Natural killer cell (primary cell): Measurements from ENCODE around the gene NES. TPM values are rescaled to one million over a fixed set of nuclear protein-coding genes. Genes with fewer than 3 reads are reported as not detected.

Experiments used
- ATAC-seq, 3 donors: fragments of 150-1000 bp in 2 of 3; fragments of 200-7000 bp in 1 of 3; cut with Tn5 transposase; 1 replicate in 1 of 3; 2 replicates in 2 of 3; pipeline ENCODE4 v1.10.0; 2021; ENCODE audit warnings: mild to moderate bottlenecking in 2 of 3, moderate library complexity in 2 of 3
- DNase-seq, 2 donors: peaks; one replicate each; pipeline versions ENCODE4 v3.0.0 to v3.0.0-alpha.2; 2013 to 2021; ENCODE audit warnings: mixed read lengths in 1 of 2
- H3K27ac ChIP-seq: one replicate; pipeline ENCODE4 v1.5.1; 2013; ENCODE audit warnings: mild to moderate bottlenecking, low read length
- H3K27me3 ChIP-seq: one replicate; pipeline ENCODE4 v1.6.1; 2013; ENCODE audit warnings: low read length; ENCODE audit not compliant: control insufficient read depth, insufficient read depth
- H3K36me3 ChIP-seq: one replicate; pipeline ENCODE4 v1.6.1; 2013; ENCODE audit warnings: low read length; ENCODE audit not compliant: control insufficient read depth, insufficient read depth
- H3K4me1 ChIP-seq: one replicate; pipeline ENCODE4 v1.6.1; 2013; ENCODE audit warnings: low read length; ENCODE audit not compliant: control insufficient read depth, insufficient read depth
- H3K4me3 ChIP-seq: one replicate; pipeline ENCODE4 v1.5.1; 2013; ENCODE audit warnings: low read length
- H3K9me3 ChIP-seq: one replicate; pipeline ENCODE4 v1.6.1; 2013; ENCODE audit warnings: low read length; ENCODE audit not compliant: control insufficient read depth, insufficient read depth
- H3K27ac Mint-ChIP-seq, 2 donors: one replicate each; pipeline ENCODE4 v1.8.0; 2022; ENCODE audit warnings: mild to moderate bottlenecking in 2 of 2, mixed read lengths in 2 of 2, moderate library complexity in 1 of 2
- H3K27me3 Mint-ChIP-seq, 2 donors: one replicate each; pipeline ENCODE4 v1.8.0; 2022; ENCODE audit warnings: low read depth in 2 of 2, mixed read lengths in 2 of 2
- H3K36me3 Mint-ChIP-seq: one replicate; pipeline ENCODE4 v1.8.0; 2022; ENCODE audit warnings: mixed read lengths
- H3K4me1 Mint-ChIP-seq, 2 donors: one replicate each; pipeline ENCODE4 v1.8.0; 2022; ENCODE audit warnings: mixed read lengths in 2 of 2
- H3K4me3 Mint-ChIP-seq: one replicate; pipeline ENCODE4 v1.8.0; 2022; ENCODE audit warnings: mild to moderate bottlenecking, moderate library complexity, mixed read lengths
- H3K9me3 Mint-ChIP-seq, 2 donors: one replicate each; pipeline ENCODE4 v1.8.0; 2022; ENCODE audit warnings: mixed read lengths in 2 of 2
- CTCF ChIP-seq: fragments of 200-600 bp; IDR thresholded peaks from one replicate; pipeline ENCODE4 v1.8.0; 2022; ENCODE audit warnings: antibody characterized with exemption
- WGBS: methylation state at CpG from one replicate; pipeline ENCODE4 v1.1.7; 2013; ENCODE audit warnings: missing lambda C conversion rate; ENCODE audit not compliant: insufficient coverage; 5-methylcytosine and 5-hydroxymethylcytosine counted together
- intact Hi-C: fragments of 100-400 bp; cut with micrococcal nuclease; formaldehyde crosslinking; loops from one replicate; pipeline ENCODE4 v1.14.2; 2022
- total RNA-seq, 4 donors: library from RNA; stranded (reverse); fragments of 120-200 nt in 1 of 4; gene quantifications; one replicate each; pipeline versions ENCODE4 v1.2.3 to v1.2.4, GENCODE V29; 2013 to 2022

NES gene
- total RNA-seq, 3 donors from 2014 or later (not counting 1 experiment from before 2014, with no cell fraction given), result not detected

DNA sequence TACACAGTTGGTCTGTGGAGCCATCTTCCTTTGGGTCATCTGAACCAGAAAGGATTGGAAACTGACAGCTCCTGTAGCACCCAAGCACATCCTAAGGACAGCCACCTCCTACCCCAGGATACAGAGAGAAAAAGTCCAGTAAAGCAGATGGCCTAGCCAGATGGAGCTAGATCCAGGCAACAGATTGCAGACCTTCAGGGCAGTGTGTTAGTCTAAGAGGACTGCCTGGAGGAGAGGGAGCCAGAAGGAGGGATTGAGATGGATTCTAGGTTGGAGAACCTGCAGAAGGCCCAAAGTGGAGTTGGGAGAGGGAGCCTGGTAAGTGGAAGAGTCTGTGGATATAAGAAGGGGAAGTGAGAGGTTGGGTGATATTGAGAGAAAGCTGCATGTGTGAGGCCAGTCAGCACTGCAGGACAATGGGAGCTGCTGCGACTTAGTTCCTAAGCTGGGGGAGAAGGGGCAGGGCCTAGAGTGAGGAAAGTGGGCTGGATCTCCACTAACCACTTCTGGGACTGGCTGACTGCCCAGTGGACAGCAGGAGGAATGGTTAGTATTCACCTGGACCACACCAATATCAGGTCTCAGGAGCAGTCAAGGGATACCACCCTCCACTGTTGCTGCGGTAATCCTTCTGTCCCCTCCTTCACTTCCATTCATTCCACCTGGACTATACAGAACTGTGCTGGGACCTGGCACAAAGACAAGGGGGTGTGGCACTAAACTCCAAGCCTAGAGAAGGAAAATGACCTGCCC lies 21.9 kb downstream of the NES start:
- Histone ChIP-seq H3K4me3 (no peak overlapping the region), H3K9me3 (no peaks in the 10 kb centered on the region), H3K36me3 (no peaks in the 10 kb centered on the region), H3K4me1 (peaks cover 39% of the 10 kb centered on the region), H3K27me3 (peaks cover 33% of the 10 kb centered on the region), H3K27ac (no peak overlapping the region)
- Mint-ChIP-seq H3K4me1 (peaks cover 37 to 45% of the 10 kb centered on the region in 2 donors), H3K27ac (no peak overlapping the region), H3K27me3 (peaks cover 50 to 52% of the 10 kb centered on the region in 2 donors), H3K36me3 (no peaks in the 10 kb centered on the region), H3K4me3 (peak overlapping the region; percentile 1), H3K9me3 (no peaks in the 10 kb centered on the region)
- WGBS, result 59% methylated on average over 2 of the region's 2 CpGs
- no peak for TF ChIP-seq CTCF
- intact Hi-C loops, result no loop called here
- DNase-seq (no peak), ATAC-seq (no peak)

- ATAC-seq (no peak), DNase-seq (no peak)
- no peak overlapping the region for H3K27ac Mint-ChIP-seq
- no peak overlapping the region for H3K27ac ChIP-seq
- WGBS, result 100% methylated on average over 1 of the region's 1 CpG
- H3K27me3 Mint-ChIP-seq, result peaks cover 51 to 52% of the 10 kb centered on the region in 2 donors
- no peaks in the 10 kb centered on the region for H3K36me3 ChIP-seq
- intact Hi-C loops, result no loop called here
- no peaks in the 10 kb centered on the region for H3K9me3 ChIP-seq
- peaks cover 31 to 38% of the 10 kb centered on the region in 2 donors for H3K4me1 Mint-ChIP-seq
- H3K9me3 Mint-ChIP-seq, result no peaks in the 10 kb centered on the region
- no peak overlapping the region for H3K4me3 Mint-ChIP-seq
- no peaks in the 10 kb centered on the region for H3K36me3 Mint-ChIP-seq
- no peak overlapping the region for H3K4me3 ChIP-seq
- peaks cover 33% of the 10 kb centered on the region for H3K4me1 ChIP-seq
- TF ChIP-seq CTCF, result no peak
- peaks cover 33% of the 10 kb centered on the region for H3K27me3 ChIP-seq
Observed at GRCh38 chr1:156654700-156655099, 22.5 kb downstream of the NES start.

GRCh38 chr1:156652992-156653355 lies 24.2 kb downstream of the NES start:
- Histone ChIP-seq H3K27ac (no peak overlapping the region), H3K27me3 (peaks cover 33% of the 10 kb centered on the region), H3K36me3 (no peaks in the 10 kb centered on the region), H3K9me3 (no peaks in the 10 kb centered on the region), H3K4me3 (no peak overlapping the region), H3K4me1 (peaks cover 15% of the 10 kb centered on the region)
- Mint-ChIP-seq H3K27me3 (peaks cover 55 to 69% of the 10 kb centered on the region in 2 donors), H3K4me3 (no peak overlapping the region), H3K9me3 (no peaks in the 10 kb centered on the region), H3K4me1 (peaks cover 16 to 21% of the 10 kb centered on the region in 2 donors), H3K27ac (no peak overlapping the region), H3K36me3 (no peaks in the 10 kb centered on the region)
- no peak for DNase-seq
- intact Hi-C loops, result no loop called here
- no peak for ATAC-seq
- 81% methylated on average over 9 of the region's 9 CpGs for whole genome bisulfite sequencing
- TF ChIP-seq CTCF, result no peak
